CD14-positive monocyte (primary cell): ENCODE data around the gene PPP2R2C. TPM values are rescaled to one million over a fixed set of nuclear protein-coding genes. Genes with fewer than 3 reads are reported as not detected.

ENCODE experiments used
- DNase-seq, 3 donors: peaks; one replicate each; pipeline ENCODE4 v3.0.0-alpha.2; 2011 to 2022
- H2AFZ ChIP-seq: 2 replicates; pipeline ENCODE4 v1.6.0; 2012; ENCODE audit warnings: mild to moderate bottlenecking, low read depth, low read length, inconsistent platforms; ENCODE audit not compliant: insufficient read depth, poor library complexity, severe bottlenecking
- H3K27ac ChIP-seq, 2 donors: 1 replicate in 1 of 2; 2 replicates in 1 of 2; pipeline ENCODE4 v1.5.1; 2012 to 2013; ENCODE audit warnings: low read length in 2 of 2, control low read depth in 1 of 2, inconsistent platforms in 1 of 2, low read depth in 1 of 2, mild to moderate bottlenecking in 1 of 2
- H3K27me3 ChIP-seq, 2 donors: one replicate each; pipeline versions ENCODE4 v1.6.0 to v1.6.1; 2011 to 2013; ENCODE audit warnings: low read length in 2 of 2; ENCODE audit not compliant: control insufficient read depth in 2 of 2, insufficient read depth in 2 of 2
- H3K36me3 ChIP-seq, 2 donors: replicated peaks in 1 of 2; 1 replicate in 1 of 2; 2 replicates in 1 of 2; pipeline versions ENCODE4 v1.5.1 to v1.6.1; 2012 to 2013; ENCODE audit warnings: low read length in 2 of 2, control low read depth in 1 of 2, inconsistent platforms in 1 of 2, mild to moderate bottlenecking in 1 of 2; ENCODE audit not compliant: insufficient read depth in 2 of 2, control insufficient read depth in 1 of 2
- H3K4me1 ChIP-seq, 2 donors: 1 replicate in 1 of 2; 2 replicates in 1 of 2; pipeline versions ENCODE4 v1.5.1 to v1.6.1; 2012 to 2013; ENCODE audit warnings: low read length in 2 of 2, control low read depth in 1 of 2, inconsistent platforms in 1 of 2, mild to moderate bottlenecking in 1 of 2, moderate library complexity in 1 of 2; ENCODE audit not compliant: insufficient read depth in 2 of 2, control insufficient read depth in 1 of 2
- H3K4me2 ChIP-seq: replicated peaks from 2 replicates; pipeline ENCODE3; 2012; ENCODE audit warnings: low read length, moderate library complexity, mild to moderate bottlenecking; ENCODE audit not compliant: poor library complexity, severe bottlenecking; ENCODE audit errors: extremely low read depth
- H3K4me3 ChIP-seq, 3 experiments: fragments of 200-600 bp in 1 of 3; sonication (generic) in 1 of 3; replicated peaks in 1 of 3; 1 replicate in 2 of 3; 2 replicates in 1 of 3; pipeline ENCODE4 v1.5.1; 2011 to 2013; ENCODE audit warnings: low read length in 3 of 3, mild to moderate bottlenecking in 3 of 3, control low read depth in 2 of 3, low read depth in 2 of 3, inconsistent platforms in 1 of 3, moderate library complexity in 1 of 3
- H3K79me2 ChIP-seq: 2 replicates; pipeline ENCODE4 v1.6.0; 2012; ENCODE audit warnings: mild to moderate bottlenecking, control low read depth, inconsistent platforms, low read length, moderate library complexity; ENCODE audit not compliant: insufficient read depth
- H3K9ac ChIP-seq: 2 replicates; pipeline ENCODE4 v1.6.0; 2017; ENCODE audit warnings: low read length, mild to moderate bottlenecking; ENCODE audit not compliant: insufficient read depth, poor library complexity, severe bottlenecking
- H3K9me3 ChIP-seq, 2 donors: replicated peaks in 1 of 2; 1 replicate in 1 of 2; 2 replicates in 1 of 2; pipeline versions ENCODE4 v1.5.1 to v1.6.1; 2012 to 2013; ENCODE audit warnings: low read length in 2 of 2, control low read depth in 1 of 2; ENCODE audit not compliant: control insufficient read depth in 1 of 2, insufficient read depth in 1 of 2
- H4K20me1 ChIP-seq: 2 replicates; pipeline ENCODE4 v1.6.0; 2012; ENCODE audit warnings: mild to moderate bottlenecking, low read length, control low read depth, moderate library complexity; ENCODE audit not compliant: insufficient read depth
- H3K27ac Mint-ChIP-seq, 7 donors: one replicate each; pipeline ENCODE4 v1.8.0; 2020; ENCODE audit warnings: mild to moderate bottlenecking in 7 of 7, mixed read lengths in 7 of 7, moderate library complexity in 6 of 7, inconsistent platforms in 2 of 7
- H3K27me3 Mint-ChIP-seq, 3 donors: one replicate each; pipeline ENCODE4 v1.8.0; 2021 to 2022; ENCODE audit warnings: low read depth in 3 of 3, mild to moderate bottlenecking in 3 of 3, mixed read lengths in 3 of 3, moderate library complexity in 3 of 3, inconsistent platforms in 1 of 3
- H3K36me3 Mint-ChIP-seq, 2 donors: one replicate each; pipeline ENCODE4 v1.8.0; 2020; ENCODE audit warnings: mixed read lengths in 2 of 2, inconsistent platforms in 1 of 2, mild to moderate bottlenecking in 1 of 2
- H3K4me1 Mint-ChIP-seq: one replicate; pipeline ENCODE4 v1.8.0; 2020; ENCODE audit warnings: mild to moderate bottlenecking, mixed read lengths
- H3K4me3 Mint-ChIP-seq, 2 donors: one replicate each; pipeline ENCODE4 v1.8.0; 2020; ENCODE audit warnings: mild to moderate bottlenecking in 2 of 2, mixed read lengths in 2 of 2, moderate library complexity in 1 of 2
- H3K9me3 Mint-ChIP-seq, 7 donors: one replicate each; pipeline ENCODE4 v1.8.0; 2020 to 2022; ENCODE audit warnings: mixed read lengths in 7 of 7, mild to moderate bottlenecking in 6 of 7, moderate library complexity in 6 of 7, inconsistent platforms in 2 of 7
- WGBS: methylation state at CpG from one replicate; pipeline ENCODE4 v1.1.5; 2013; ENCODE audit warnings: missing lambda C conversion rate; ENCODE audit not compliant: insufficient coverage; 5-methylcytosine and 5-hydroxymethylcytosine counted together
- intact Hi-C, 2 donors: fragments of 100-400 bp; cut with micrococcal nuclease; formaldehyde crosslinking; loops; one replicate each; pipeline versions ENCODE4 v1.15.0 to v1.15.1; 2023
- polyA plus RNA-seq, 3 donors: library from polyadenylated mRNA; depleted of rRNA in 1 of 3; unstranded in 2 of 3; stranded (reverse) in 1 of 3; fragments of 300-500 nt in 2 of 3; fragments of >200 nt in 1 of 3; fragmentation: Illumina TruSeq in 2 of 3; gene quantifications; 1 replicate in 2 of 3; 2 replicates in 1 of 3; pipeline ENCODE4 v1.2.3, GENCODE V29; 2012 to 2021
- TF ChIP-seq, protein P1 (sequence below): fragments of 200-600 bp; IDR thresholded peaks from one replicate; pipeline ENCODE4 v1.8.0; 2022; ENCODE audit warnings: antibody characterized with exemption, mild to moderate bottlenecking

Gene PPP2R2C
- polyA plus RNA-seq, 3 donors: not detected

GRCh38 chr4:6299875-6300274 lies 172.5 kb downstream of the PPP2R2C start:
- Histone ChIP-seq H3K4me3 (no peak overlapping the region), H3K4me2 (no peak overlapping the region), H3K4me1 (no peaks in the 10 kb centered on the region), H3K36me3 (no peaks in the 10 kb centered on the region), H4K20me1 (no peaks in the 10 kb centered on the region), H2AFZ (no peak overlapping the region), H3K79me2 (no peaks in the 10 kb centered on the region), H3K27ac (no peak overlapping the region), H3K9ac (no peak overlapping the region), H3K9me3 (no peaks in the 10 kb centered on the region), H3K27me3 (no peaks in the 10 kb centered on the region)
- H3K27ac Mint-ChIP-seq: no peak overlapping the region
- H3K36me3 Mint-ChIP-seq: no peaks in the 10 kb centered on the region
- DNase-seq: no peak
- WGBS: 93% methylated on average over 10 of the region's 12 CpGs
- TF ChIP-seq, protein P1, sequence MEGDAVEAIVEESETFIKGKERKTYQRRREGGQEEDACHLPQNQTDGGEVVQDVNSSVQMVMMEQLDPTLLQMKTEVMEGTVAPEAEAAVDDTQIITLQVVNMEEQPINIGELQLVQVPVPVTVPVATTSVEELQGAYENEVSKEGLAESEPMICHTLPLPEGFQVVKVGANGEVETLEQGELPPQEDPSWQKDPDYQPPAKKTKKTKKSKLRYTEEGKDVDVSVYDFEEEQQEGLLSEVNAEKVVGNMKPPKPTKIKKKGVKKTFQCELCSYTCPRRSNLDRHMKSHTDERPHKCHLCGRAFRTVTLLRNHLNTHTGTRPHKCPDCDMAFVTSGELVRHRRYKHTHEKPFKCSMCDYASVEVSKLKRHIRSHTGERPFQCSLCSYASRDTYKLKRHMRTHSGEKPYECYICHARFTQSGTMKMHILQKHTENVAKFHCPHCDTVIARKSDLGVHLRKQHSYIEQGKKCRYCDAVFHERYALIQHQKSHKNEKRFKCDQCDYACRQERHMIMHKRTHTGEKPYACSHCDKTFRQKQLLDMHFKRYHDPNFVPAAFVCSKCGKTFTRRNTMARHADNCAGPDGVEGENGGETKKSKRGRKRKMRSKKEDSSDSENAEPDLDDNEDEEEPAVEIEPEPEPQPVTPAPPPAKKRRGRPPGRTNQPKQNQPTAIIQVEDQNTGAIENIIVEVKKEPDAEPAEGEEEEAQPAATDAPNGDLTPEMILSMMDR: no peak
- peaks cover 0 to 4% (median 2%) of the 10 kb centered on the region in 7 donors for H3K9me3 Mint-ChIP-seq
- H3K27me3 Mint-ChIP-seq: peaks cover 0 to 4% (median 4%) of the 10 kb centered on the region in 3 donors
- intact Hi-C loops: no loop called here
- H3K4me3 Mint-ChIP-seq: no peak overlapping the region
- H3K4me1 Mint-ChIP-seq: no peaks in the 10 kb centered on the region

DNA sequence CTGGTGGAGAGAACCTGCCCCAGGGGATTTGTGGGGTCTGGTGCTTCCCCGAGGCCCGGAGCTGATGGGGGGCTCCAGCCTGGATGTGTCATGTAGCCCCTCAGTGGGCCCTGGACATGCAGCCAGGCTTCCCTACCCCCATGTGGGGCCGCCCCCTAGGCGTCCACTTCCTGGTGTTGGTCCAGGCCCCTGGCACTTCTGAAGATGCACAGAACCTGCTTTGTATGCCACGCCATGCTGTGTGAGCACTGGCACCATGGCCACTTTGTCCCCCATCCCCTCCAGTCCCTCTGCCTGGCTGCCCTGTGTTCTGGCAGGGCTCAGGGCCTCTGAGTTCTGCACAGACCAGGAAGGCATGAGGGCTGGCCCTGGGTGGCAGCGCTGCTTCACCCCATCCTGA lies 173.6 kb downstream of the PPP2R2C start:
- intact Hi-C loops: no loop called here
- Histone ChIP-seq H3K9me3 (no peaks in the 10 kb centered on the region), H3K4me1 (no peaks in the 10 kb centered on the region), H3K79me2 (no peaks in the 10 kb centered on the region), H2AFZ (no peak overlapping the region), H4K20me1 (no peaks in the 10 kb centered on the region), H3K9ac (no peak overlapping the region), H3K27ac (no peak overlapping the region), H3K4me3 (no peak overlapping the region), H3K36me3 (no peaks in the 10 kb centered on the region), H3K4me2 (no peak overlapping the region), H3K27me3 (no peaks in the 10 kb centered on the region)
- Mint-ChIP-seq H3K27me3 (peaks cover 1 to 4% (median 4%) of the 10 kb centered on the region in 3 donors), H3K27ac (no peak overlapping the region), H3K36me3 (no peaks in the 10 kb centered on the region), H3K9me3 (peaks cover 0 to 4% (median 2%) of the 10 kb centered on the region in 7 donors), H3K4me1 (no peaks in the 10 kb centered on the region), H3K4me3 (no peak overlapping the region)
- 93% methylated on average over 6 of the region's 6 CpGs for WGBS
- no peak for DNase-seq
- TF ChIP-seq, protein P1: no peak
